HCT116 (cell line): ENCODE results near the gene THADA. TPM values are rescaled to one million over a fixed set of nuclear protein-coding genes. Genes with fewer than 3 reads are reported as not detected.

Experiments
- ATAC-seq: fragments of 200-7000 bp; cut with Tn5 transposase; 2 replicates; pipeline ENCODE4 v1.9.1; 2020; ENCODE audit warnings: mild to moderate bottlenecking, moderate library complexity
- BruUV-seq: library from RNA; stranded (reverse); fragments of 400-500 nt; replicated peaks from 2 replicates; lab custom pipeline; 2021; lab: Mats Ljungman, UMichigan
- CTCF ChIA-PET: fragments of 300-600 bp; sonication (Branson Sonifier 250); formaldehyde crosslinking; loops from one replicate; lab custom pipeline; 2021; ENCODE audit warnings: antibody characterized with exemption; lab: Charles Lee
- POLR2A ChIA-PET: fragments of 300-600, 350-600 bp; sonication (Branson Sonifier 250); formaldehyde crosslinking; loops from one replicate; lab custom pipeline; 2021; ENCODE audit warnings: antibody characterized with exemption; lab: Charles Lee
- RAD21 ChIA-PET, 2 experiments: fragments of 300-600 bp; sonication (Branson Sonifier 250); formaldehyde crosslinking; loops; one replicate each; lab custom pipeline; 2023; ENCODE audit warnings: low total read pairs in 2 of 2; ENCODE audit not compliant: uncharacterized antibody in 2 of 2, unreplicated experiment in 2 of 2, low non-redundant PET in 1 of 2; lab: Charles Lee
- DNase-seq: peaks from one replicate; pipeline ENCODE4 v3.0.0-alpha.2; 2010; ENCODE audit warnings: low read depth, low spot score
- H2AFZ ChIP-seq: fragments of 200-600 bp; shearing (Covaris generic), sonication (generic); 2 replicates; pipeline ENCODE4 v1.6.1; 2017; ENCODE audit warnings: low read depth, mixed run types, mixed read lengths, antibody characterized with exemption, low read length; ENCODE audit not compliant: poor library complexity, severe bottlenecking
- H3K27ac ChIP-seq: 2 replicates; pipeline ENCODE4 v1.5.1; 2012; ENCODE audit warnings: low read depth, low read length
- H3K27me3 ChIP-seq: fragments of 200-600 bp; sonication (generic); 2 replicates; pipeline ENCODE4 v1.6.1; 2016; ENCODE audit warnings: mixed run types, low read length, mixed read lengths; ENCODE audit not compliant: insufficient read depth
- H3K36me3 ChIP-seq, 2 experiments: fragments of 200-500 bp in 1 of 2; fragments of 200-600 bp in 1 of 2; sonication (Bioruptor generic) in 1 of 2; sonication (generic) in 1 of 2; 2 replicates each; pipeline versions ENCODE4 v1.5.1 to v1.6.1; 2014 to 2016; ENCODE audit warnings: low read length in 2 of 2, inconsistent platforms in 1 of 2, mixed read lengths in 1 of 2, mixed run types in 1 of 2; ENCODE audit not compliant: insufficient read depth in 2 of 2, control insufficient read depth in 1 of 2
- H3K4me1 ChIP-seq, 2 experiments: fragments of 200-600 bp in 1 of 2; sonication (generic) in 1 of 2; 2 replicates each; pipeline versions ENCODE4 v1.5.1 to v1.6.1; 2012 to 2017; ENCODE audit warnings: low read length in 2 of 2, inconsistent platforms in 1 of 2, mild to moderate bottlenecking in 1 of 2, mixed read lengths in 1 of 2, mixed run types in 1 of 2, moderate library complexity in 1 of 2; ENCODE audit not compliant: insufficient read depth in 2 of 2, control insufficient read depth in 1 of 2
- H3K4me2 ChIP-seq: fragments of 200-600 bp; sonication (generic); 2 replicates; pipeline ENCODE4 v1.6.1; 2017; ENCODE audit warnings: mixed run types, low read length, mixed read lengths
- H3K4me3 ChIP-seq, 2 experiments: fragments of 200-600 bp in 1 of 2; sonication (generic) in 1 of 2; replicated peaks in 1 of 2; 2 replicates each; pipeline ENCODE4 v1.5.1; 2011 to 2016; ENCODE audit warnings: low read length in 2 of 2, control low read depth in 1 of 2, low read depth in 1 of 2, mild to moderate bottlenecking in 1 of 2, mixed read lengths in 1 of 2, mixed run types in 1 of 2
- H3K79me2 ChIP-seq: fragments of 200-600 bp; sonication (generic); 2 replicates; pipeline ENCODE4 v1.6.1; 2017; ENCODE audit warnings: mild to moderate bottlenecking, mixed run types, low read length, moderate library complexity, mixed read lengths; ENCODE audit not compliant: insufficient read depth
- H3K9ac ChIP-seq: fragments of 200-600 bp; sonication (generic); 2 replicates; pipeline ENCODE4 v1.6.1; 2016; ENCODE audit warnings: low read length, mixed read lengths
- H3K9me2 ChIP-seq: fragments of 200-600 bp; sonication (generic), shearing (Covaris generic); 2 replicates; pipeline ENCODE4 v1.6.1; 2017; ENCODE audit warnings: mixed run types, mild to moderate bottlenecking, moderate library complexity; ENCODE audit not compliant: insufficient read depth
- H3K9me3 ChIP-seq, 2 experiments: fragments of 200-500 bp in 1 of 2; fragments of 200-600 bp in 1 of 2; sonication (Bioruptor generic) in 1 of 2; sonication (generic) in 1 of 2; 2 replicates each; pipeline ENCODE4 v1.6.1; 2014 to 2017; ENCODE audit warnings: low read length in 2 of 2, mixed read lengths in 2 of 2, inconsistent platforms in 1 of 2, low read depth in 1 of 2, mild to moderate bottlenecking in 1 of 2, mixed run types in 1 of 2, moderate library complexity in 1 of 2; ENCODE audit not compliant: control insufficient read depth in 1 of 2, insufficient read depth in 1 of 2
- H4K20me1 ChIP-seq: fragments of 200-600 bp; sonication (generic), shearing (Covaris generic); 2 replicates; pipeline ENCODE4 v1.6.1; 2017; ENCODE audit warnings: mixed run types, mild to moderate bottlenecking, moderate library complexity; ENCODE audit not compliant: insufficient read depth
- CEBPB ChIP-seq: IDR thresholded peaks from 2 replicates; pipeline ENCODE4 v1.6.1; 2012; ENCODE audit warnings: low read depth
- EGR1 ChIP-seq: IDR thresholded peaks from 2 replicates; pipeline ENCODE4 v1.6.1; 2012; ENCODE audit warnings: low read depth
- POLR2A ChIP-seq: IDR thresholded peaks from 2 replicates; pipeline ENCODE4 v1.7.0; 2011; ENCODE audit warnings: borderline replicate concordance; ENCODE audit not compliant: insufficient read depth, insufficient read length; ENCODE audit errors: extremely low read depth
- POLR2AphosphoS5 ChIP-seq: IDR thresholded peaks from 2 replicates; pipeline ENCODE4 v1.6.1; 2011; ENCODE audit warnings: mild to moderate bottlenecking, low read depth, low read length, moderate library complexity
- SIN3A ChIP-seq: IDR thresholded peaks from 2 replicates; pipeline ENCODE4 v1.6.1; 2012; ENCODE audit warnings: low read depth
- SP1 ChIP-seq: IDR thresholded peaks from 2 replicates; pipeline ENCODE4 v1.6.1; 2012; ENCODE audit warnings: low read depth
- YY1 ChIP-seq: IDR thresholded peaks from 2 replicates; pipeline ENCODE4 v1.6.1; 2011; ENCODE audit warnings: low read length, low read depth, moderate library complexity, mild to moderate bottlenecking; ENCODE audit not compliant: insufficient replicate concordance; ENCODE audit errors: extremely low read depth
- ZFX ChIP-seq: fragments of 450-650 bp; IDR thresholded peaks from 2 replicates; pipeline ENCODE4 v1.6.1; 2017
- ZNF274 ChIP-seq: fragments of 200-500 bp; sonication (Bioruptor generic); IDR thresholded peaks from 2 replicates; pipeline ENCODE4 v1.6.1; 2014; ENCODE audit warnings: mild to moderate bottlenecking, low read depth, low read length, inconsistent platforms
- intact Hi-C: fragments of 100-400 bp; cut with micrococcal nuclease; formaldehyde crosslinking; loops from 2 replicates; pipeline ENCODE4 v1.10.0; 2022
- total RNA-seq: library from RNA; stranded (reverse); gene quantifications from one replicate; pipeline ENCODE4 v1.2.1, GENCODE V29; 2021; ENCODE audit not compliant: unreplicated experiment
- TF ChIP-seq, protein P1 (sequence below), 3 experiments: fragments of 200-600 bp in 1 of 3; sonication (generic) in 1 of 3; IDR thresholded peaks in 2 of 3; conservative IDR thresholded peaks in 1 of 3; 2 replicates each; pipeline ENCODE4 v1.5.1; 2012 to 2017; ENCODE audit warnings: low read depth in 2 of 3, low read length in 2 of 3, antibody characterized with exemption in 1 of 3, borderline replicate concordance in 1 of 3, control low read depth in 1 of 3, mild to moderate bottlenecking in 1 of 3, mixed read lengths in 1 of 3, mixed run types in 1 of 3, moderate library complexity in 1 of 3; ENCODE audit not compliant: insufficient read depth in 1 of 3
- TF ChIP-seq, protein P2 (sequence below): IDR thresholded peaks from 2 replicates; pipeline ENCODE4 v1.6.1; 2012; ENCODE audit warnings: low read depth
- TF ChIP-seq, protein P3 (sequence below): IDR thresholded peaks from 2 replicates; pipeline ENCODE4 v1.6.1; 2012
- TF ChIP-seq, protein P4 (sequence below): IDR thresholded peaks from 2 replicates; pipeline ENCODE4 v1.6.1; 2012

The THADA gene
- total RNA-seq, 1 experiment from 2014 or later, result 30.7 TPM

DNA sequence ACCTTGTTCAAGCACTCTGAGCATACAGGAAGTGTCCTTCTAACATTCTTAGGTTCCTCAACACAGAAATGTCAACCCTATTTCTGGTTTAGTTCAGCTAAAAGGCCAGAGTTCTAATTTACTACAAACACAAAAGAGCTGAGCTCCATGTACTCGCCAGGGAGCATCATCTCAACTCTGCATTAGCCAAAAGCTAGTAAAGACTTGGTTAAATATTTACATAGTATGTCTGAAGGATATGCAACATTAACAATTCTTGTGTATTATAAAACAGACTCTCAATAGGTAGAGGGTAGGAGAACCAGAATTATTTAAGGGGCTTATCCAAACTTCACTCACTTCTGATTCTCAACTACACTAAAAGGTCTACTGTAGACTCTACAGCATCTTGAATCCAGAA lies 154.6 kb downstream of the THADA start:
- H3K27me3 ChIP-seq, result no peaks in the 10 kb centered on the region
- no peaks in the 10 kb centered on the region for H3K9me2 ChIP-seq
- H3K9ac ChIP-seq, result no peak overlapping the region
- no peaks in the 10 kb centered on the region for H3K79me2 ChIP-seq
- intact Hi-C loops, result no loop called here
- TF ChIP-seq ZNF274 (no peak), EGR1 (no peak), YY1 (no peak)
- TF ChIP-seq, protein P1, sequence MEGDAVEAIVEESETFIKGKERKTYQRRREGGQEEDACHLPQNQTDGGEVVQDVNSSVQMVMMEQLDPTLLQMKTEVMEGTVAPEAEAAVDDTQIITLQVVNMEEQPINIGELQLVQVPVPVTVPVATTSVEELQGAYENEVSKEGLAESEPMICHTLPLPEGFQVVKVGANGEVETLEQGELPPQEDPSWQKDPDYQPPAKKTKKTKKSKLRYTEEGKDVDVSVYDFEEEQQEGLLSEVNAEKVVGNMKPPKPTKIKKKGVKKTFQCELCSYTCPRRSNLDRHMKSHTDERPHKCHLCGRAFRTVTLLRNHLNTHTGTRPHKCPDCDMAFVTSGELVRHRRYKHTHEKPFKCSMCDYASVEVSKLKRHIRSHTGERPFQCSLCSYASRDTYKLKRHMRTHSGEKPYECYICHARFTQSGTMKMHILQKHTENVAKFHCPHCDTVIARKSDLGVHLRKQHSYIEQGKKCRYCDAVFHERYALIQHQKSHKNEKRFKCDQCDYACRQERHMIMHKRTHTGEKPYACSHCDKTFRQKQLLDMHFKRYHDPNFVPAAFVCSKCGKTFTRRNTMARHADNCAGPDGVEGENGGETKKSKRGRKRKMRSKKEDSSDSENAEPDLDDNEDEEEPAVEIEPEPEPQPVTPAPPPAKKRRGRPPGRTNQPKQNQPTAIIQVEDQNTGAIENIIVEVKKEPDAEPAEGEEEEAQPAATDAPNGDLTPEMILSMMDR (IDR thresholded peaks at IDR 0.05 in 2 of 3, conservative IDR thresholded peaks at IDR 0.05 in 1 of 3; ENCODE audit: borderline replicate concordance in 1 of 3, insufficient read depth in 1 of 3, low read depth in 2 of 3, low read length in 2 of 3), result no peak
- TF ChIP-seq, all 23 proteins: peak for 0
- Histone ChIP-seq H4K20me1 (no peaks in the 10 kb centered on the region), H3K9me3 (no peaks in the 10 kb centered on the region), H3K4me3 (no peak overlapping the region), H2AFZ (no peak overlapping the region), H3K4me2 (no peak overlapping the region), H3K27ac (no peak overlapping the region), H3K4me1 (peaks cover 9 to 16% of the 10 kb centered on the region in 2 experiments; a peak in 3 of 4 replicates), H3K36me3 (0 out of 4 replicates have a peak, but pooled peaks cover 0 to 3% of the 10 kb centered on the region in 2 experiments)
- BruUV-seq, result no TSS peak
- DNase-seq (no peak), ATAC-seq (no peak)
- RAD21 ChIA-PET, result no interaction called here
- CTCF ChIA-PET, result no interaction called here
- POLR2A ChIA-PET, result no interaction called here

DNA sequence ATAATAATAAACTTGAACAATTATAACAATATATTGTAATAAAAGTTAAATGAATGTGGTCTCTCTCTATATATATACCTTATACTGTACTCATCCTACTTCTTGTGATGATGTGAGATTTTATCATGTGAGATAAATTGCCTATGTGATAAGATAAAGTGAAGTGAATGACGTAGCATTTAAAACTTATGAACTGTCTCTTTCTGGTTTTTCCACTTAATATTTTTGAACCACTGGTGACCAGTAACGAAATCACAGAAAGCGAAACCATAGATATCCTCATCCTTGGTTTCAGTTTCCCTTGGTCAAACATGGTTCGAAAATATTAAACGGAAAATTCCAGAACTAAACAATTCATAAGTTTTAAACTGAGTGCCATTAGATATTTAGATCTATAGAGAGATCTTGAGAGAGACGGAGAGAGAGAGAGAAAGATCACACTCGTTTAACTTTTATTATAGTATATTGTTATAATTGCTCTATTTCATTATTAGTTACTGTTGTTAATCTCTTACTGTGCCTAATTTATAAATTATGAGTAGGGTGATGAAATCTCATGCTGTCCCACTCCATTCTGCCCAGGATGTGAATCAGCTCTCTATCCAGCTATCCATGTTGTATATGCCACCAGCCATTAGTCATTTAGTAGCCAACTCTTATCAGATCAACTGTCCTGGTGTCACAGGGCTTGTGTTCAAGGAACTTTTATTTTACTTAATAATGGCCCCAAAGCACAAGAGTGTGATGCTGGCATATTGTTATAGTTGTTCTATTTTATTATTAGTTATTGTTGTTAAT lies 156.8 kb downstream of the THADA start:
- ATAC-seq (no peak), DNase-seq (no peak)
- Histone ChIP-seq H3K36me3 (0 out of 4 replicates have a peak, but pooled peaks cover 0 to 3% of the 10 kb centered on the region in 2 experiments), H3K9me2 (no peaks in the 10 kb centered on the region), H3K4me3 (no peak overlapping the region), H3K79me2 (no peaks in the 10 kb centered on the region), H3K27me3 (no peaks in the 10 kb centered on the region), H3K9me3 (no peaks in the 10 kb centered on the region), H2AFZ (no peak overlapping the region), H3K4me2 (no peak overlapping the region; the same call in 1 of the 2 replicates), H3K27ac (no peak overlapping the region), H3K4me1 (peaks cover 9 to 18% of the 10 kb centered on the region in 2 experiments; a peak in 3 of 4 replicates), H3K9ac (no peak overlapping the region), H4K20me1 (no peaks in the 10 kb centered on the region)
- ChIA-PET CTCF (no interaction called here), POLR2A (interaction anchor here (1.0 to 1.1 kb wide), 2 partner anchors 13 to 212 kb away, joined by 3 read pairs; no protein-coding TSS in a partner anchor), RAD21 (no interaction called here)
- no TSS peak for BruUV-seq
- intact Hi-C loops, result no loop called here
- TF ChIP-seq, protein P2, sequence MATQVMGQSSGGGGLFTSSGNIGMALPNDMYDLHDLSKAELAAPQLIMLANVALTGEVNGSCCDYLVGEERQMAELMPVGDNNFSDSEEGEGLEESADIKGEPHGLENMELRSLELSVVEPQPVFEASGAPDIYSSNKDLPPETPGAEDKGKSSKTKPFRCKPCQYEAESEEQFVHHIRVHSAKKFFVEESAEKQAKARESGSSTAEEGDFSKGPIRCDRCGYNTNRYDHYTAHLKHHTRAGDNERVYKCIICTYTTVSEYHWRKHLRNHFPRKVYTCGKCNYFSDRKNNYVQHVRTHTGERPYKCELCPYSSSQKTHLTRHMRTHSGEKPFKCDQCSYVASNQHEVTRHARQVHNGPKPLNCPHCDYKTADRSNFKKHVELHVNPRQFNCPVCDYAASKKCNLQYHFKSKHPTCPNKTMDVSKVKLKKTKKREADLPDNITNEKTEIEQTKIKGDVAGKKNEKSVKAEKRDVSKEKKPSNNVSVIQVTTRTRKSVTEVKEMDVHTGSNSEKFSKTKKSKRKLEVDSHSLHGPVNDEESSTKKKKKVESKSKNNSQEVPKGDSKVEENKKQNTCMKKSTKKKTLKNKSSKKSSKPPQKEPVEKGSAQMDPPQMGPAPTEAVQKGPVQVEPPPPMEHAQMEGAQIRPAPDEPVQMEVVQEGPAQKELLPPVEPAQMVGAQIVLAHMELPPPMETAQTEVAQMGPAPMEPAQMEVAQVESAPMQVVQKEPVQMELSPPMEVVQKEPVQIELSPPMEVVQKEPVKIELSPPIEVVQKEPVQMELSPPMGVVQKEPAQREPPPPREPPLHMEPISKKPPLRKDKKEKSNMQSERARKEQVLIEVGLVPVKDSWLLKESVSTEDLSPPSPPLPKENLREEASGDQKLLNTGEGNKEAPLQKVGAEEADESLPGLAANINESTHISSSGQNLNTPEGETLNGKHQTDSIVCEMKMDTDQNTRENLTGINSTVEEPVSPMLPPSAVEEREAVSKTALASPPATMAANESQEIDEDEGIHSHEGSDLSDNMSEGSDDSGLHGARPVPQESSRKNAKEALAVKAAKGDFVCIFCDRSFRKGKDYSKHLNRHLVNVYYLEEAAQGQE, result no peak
- no peak for TF ChIP-seq POLR2A
- no peak for TF ChIP-seq POLR2AphosphoS5
- TF ChIP-seq ZFX, result no peak
- TF ChIP-seq, protein P3, sequence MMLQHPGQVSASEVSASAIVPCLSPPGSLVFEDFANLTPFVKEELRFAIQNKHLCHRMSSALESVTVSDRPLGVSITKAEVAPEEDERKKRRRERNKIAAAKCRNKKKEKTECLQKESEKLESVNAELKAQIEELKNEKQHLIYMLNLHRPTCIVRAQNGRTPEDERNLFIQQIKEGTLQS, result no peak
- TF ChIP-seq CEBPB, result no peak
- TF ChIP-seq, protein P4, sequence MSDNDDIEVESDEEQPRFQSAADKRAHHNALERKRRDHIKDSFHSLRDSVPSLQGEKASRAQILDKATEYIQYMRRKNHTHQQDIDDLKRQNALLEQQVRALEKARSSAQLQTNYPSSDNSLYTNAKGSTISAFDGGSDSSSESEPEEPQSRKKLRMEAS, result no peak
- no peak for TF ChIP-seq SIN3A
- no peak for TF ChIP-seq SP1
